Measurements from ENCODE around the gene PALLD.
A peak's percentile ranks its signal among the peaks of the same experiment; 100 is the strongest.

The PALLD gene

DNA sequence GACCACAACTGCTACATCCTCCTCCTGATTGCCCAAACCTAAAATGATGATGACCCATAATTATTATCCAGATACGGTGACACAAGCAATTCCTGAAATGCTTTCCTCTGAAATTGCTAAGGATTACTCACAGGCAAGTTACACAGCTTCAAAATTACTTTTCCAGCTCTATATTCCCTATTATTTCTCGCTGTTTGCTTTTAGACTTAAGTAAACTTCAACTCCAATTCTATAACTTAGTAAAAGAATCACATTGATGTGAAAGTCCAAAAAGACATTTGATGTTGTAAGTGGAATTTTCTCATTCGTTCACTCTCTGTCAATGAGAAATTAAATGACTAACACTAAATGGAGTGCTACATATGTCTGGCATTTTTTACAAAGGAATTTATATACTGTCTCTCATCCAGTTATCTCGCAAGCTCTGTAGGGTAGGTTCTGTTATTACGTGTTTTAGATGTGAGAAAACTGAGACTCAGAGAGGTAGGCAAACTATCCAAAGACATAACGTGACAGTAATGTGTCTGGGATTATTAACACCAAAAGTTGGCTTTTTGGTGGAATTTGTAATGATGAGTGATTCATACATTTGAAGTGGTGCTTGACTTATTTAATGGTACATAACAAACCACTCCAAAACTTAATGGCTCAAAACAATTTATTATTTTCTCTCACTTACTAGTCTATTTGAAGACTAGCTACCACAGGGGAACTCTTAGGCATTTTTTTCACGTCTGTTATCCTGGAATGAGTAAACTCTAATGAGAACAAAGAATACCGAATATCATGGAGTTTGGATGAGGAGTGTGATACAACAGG, 31.5 kb downstream of the PALLD start:
- peak; percentile 82 for DNase-seq

GRCh38 chr4:168529257-168529656, 32.4 kb downstream of the PALLD start:
- DNase-seq = no peak

DNA sequence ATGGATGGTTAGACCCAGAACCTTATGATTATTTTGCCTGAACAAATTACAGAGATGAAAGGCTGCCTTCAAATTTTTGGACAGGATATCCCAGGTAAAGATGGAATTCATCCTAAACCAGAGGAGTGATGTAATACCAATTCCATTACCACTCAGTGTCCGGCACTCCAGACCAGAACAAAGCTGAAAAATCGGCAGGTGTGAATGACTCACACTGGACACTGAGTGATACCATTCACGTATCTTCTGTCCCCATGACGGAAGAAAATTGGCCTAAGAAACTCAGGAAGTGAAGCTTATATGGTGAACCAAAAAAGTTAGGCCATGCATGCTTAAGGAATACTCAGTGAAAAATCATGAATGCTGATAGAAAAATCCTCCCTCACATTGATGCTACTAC, 34.5 kb downstream of the PALLD start:
- DNase-seq = no peak

- DNase-seq = no peak
These were observed 37.7 kb downstream of the PALLD start for GRCh38 chr4:168534535-168534934.

DNA sequence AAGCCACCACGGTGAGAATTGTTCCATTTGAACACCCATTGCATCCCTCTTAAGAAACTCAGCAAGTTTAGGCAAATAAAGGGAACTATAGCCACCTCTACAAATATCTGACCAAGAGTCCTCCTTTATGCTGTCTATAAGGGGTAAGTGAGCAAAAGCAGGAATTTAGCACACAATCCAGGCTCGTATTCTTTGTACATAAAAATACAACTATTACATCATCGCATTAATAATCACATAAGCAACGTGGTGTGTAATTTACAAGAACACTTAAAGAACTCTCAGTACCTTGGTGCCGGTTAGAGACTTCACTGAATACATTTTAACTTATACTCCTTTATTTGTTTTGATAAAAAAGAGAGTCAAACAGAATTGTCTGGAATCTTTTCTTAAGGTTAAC, 38.8 kb downstream of the PALLD start:
- no peak for DNase-seq

GRCh38 chr4:168536448-168536847, 39.6 kb downstream of the PALLD start:
- no peak for DNase-seq

DNA sequence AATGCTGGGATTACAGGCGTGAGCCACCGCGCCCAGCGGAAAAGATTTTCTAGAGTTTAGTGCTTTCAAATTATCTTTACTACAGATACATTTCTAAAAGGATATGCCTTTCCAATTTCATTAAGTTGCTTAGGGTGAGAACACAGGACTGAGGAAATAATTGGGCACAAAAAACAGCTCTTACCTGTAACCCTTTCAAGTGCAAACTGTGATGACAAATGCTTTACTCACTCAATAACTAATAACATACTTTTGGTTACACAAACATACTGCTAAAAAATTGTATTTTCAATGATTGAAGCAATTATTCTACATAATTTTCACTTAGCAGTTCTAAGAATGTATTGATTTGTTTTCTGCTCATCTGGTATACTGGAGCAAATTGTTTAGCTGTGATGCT, 40.2 kb downstream of the PALLD start:
- DNase-seq = no peak

- DNase-seq = no peak
These were observed 40.7 kb downstream of the PALLD start for GRCh38 chr4:168537571-168537970.

- no peak for DNase-seq
These were observed 41.8 kb downstream of the PALLD start for GRCh38 chr4:168538632-168539031.

DNA sequence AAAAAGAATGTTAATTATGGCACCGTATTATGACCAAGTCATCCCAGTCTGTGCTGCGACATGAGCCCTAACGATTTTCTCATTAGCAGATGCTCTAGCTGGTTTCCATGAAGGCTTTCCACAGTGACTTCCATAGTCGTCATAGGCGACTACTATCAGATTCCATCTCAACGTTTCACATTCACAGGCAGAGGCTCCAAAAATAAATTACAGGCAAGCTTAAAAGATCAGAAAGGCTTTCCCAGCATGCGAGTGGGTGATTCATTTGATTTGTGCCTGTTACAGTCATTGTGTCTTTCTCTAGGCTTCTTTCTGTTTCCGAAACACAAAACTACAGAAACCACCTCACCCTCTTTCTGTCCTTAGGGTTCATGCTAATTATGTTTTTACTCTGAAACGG, 43.2 kb downstream of the PALLD start:
- DNase-seq = peak; percentile 86

DNA sequence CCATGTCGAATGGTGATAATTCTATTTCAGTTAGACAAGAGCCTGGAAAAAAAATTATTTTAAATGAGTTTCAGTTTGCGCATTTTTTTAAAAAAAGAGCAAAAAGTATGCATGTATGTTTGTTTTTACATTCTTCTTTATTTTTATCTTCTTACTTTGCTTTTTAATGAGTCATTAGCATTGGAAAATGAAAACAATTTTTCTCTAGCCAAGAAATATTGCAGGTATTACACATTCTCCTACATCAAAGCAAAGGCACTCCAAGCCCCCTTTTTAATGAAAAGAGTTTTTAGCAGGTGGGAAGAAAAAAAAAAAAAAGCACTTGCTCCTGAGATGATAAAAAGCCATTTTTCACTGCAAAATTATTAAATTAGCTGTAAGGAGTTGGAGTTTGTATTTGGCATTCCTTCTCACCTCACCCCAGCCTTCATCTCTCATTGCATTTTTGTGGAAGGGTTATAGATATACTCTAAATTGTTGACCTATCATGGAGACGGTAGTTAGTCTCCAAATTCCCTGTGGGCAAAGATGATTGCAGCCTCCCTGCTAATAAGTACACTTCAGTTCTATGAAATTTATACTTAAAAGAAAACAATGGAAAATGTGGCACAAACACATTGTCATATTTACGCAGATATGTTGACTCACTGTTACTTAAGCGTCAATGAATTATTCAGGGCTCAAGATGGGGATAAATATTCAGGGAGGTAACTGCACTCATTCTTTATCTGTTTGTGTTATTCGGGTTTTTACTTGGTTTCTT, 43.8 kb downstream of the PALLD start:
- no peak for DNase-seq

- DNase-seq = peak; percentile 69
These were observed 44.6 kb downstream of the PALLD start for GRCh38 chr4:168541266-168541953.

GRCh38 chr4:168549143-168549542, 52.3 kb downstream of the PALLD start:
- DNase-seq = peak; percentile 46

GRCh38 chr4:168550064-168550766, 53.4 kb downstream of the PALLD start:
- DNase-seq = peak; percentile 73

DNA sequence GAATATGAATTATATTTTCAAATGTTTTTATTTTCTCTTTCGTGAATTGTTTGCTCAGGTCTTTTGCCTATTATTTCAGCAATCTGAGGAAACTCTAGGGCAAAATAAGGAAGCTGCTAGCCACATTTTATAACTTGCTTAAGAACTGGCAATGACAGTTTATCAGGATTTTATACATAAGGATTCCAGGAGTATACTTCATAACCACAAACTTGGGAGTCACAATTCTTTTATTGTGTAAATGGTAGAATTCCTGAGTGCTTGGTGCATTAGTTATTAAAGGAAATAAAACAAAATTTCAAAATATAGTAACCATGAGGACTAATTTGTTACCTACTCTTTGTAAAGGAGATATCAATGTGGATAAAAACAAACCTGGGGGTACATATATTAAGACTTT, 54.4 kb downstream of the PALLD start:
- peak; percentile 88 for DNase-seq

DNA sequence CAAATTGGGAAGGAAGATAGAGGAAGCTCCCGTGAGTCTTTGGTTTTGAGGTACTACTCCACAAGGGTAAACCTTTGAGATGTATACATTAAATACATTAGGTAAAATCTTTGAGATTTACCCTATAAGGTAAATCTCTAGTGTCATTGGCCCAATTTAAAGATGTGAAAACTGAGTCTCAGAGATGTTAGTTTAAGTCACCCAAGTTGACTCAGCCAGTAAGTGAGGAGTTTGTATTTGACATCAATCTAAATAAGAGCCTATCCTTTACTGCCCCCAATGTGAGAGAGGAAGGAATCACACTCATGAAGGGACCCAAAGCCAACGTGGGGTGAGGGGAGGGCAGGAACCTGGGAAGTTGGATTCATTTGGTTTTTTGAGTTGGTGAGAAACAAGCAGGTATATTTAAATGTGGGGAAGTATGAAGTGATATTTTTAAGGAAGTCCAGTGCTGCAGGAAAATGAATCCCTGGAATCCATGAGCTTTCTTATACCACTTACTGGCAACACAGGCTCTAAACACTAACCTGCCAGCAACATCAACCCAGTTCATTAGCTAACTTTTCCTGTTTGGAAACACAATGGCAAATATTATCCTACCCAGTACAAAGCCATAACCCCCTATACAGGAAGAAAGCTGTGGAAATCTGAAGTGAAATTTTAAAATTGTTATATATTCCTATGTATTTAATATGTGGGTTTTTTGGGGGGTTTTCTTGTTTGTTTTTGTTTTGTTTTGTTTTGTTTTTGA, 55.3 kb downstream of the PALLD start:
- peak; percentile 18 for DNase-seq

DNA sequence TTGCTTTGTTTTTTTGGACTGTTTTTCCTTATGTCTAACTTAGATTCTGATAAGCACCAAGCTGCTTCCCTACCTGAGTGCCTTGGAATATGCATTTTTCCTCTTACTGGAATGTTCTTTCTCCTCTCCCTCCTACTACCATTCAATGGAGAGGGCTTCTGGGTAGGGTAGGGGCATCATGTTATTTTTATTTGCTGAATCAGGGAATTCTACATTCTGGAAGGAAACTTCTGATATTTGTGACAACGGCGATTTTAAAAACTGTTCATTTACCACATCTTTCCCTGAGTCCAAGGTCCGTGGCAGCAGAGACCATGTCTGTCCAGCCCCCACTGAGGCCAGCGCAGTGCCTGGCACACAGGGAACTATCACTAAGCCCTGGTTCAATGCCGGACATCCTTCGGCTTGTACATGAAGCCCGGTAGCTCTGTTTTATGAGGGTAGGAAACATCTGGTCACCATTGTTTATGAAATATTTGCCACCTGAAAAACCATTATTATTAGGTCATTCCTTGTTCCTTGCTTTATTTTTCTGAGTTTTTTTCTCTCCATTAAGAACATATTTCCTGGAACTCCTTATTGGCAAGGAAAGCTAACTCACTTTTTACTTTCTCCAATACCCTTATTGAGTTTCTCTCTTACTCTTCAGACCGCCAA, 57.0 kb downstream of the PALLD start:
- no peak for DNase-seq

DNA sequence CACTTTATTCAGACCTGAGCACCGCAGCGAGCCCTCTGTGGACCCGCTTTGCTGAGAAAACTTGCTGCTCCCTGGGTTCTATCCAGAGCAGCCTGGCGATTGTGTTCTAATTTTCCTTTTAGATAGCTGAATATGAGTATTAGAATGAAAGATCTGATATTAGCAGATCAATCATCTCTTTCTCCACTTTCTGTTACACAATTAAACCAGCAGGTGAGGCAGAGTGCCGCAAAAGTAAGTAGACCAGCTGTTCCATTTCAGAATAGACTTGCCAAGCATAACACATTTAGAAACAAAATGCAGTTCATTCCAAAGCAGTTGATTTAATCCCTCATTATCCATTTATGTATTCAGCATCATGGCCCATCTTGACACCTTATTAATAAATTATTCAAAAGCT, 58.6 kb downstream of the PALLD start:
- no peak for DNase-seq

GRCh38 chr4:168557658-168558057, 60.8 kb downstream of the PALLD start:
- DNase-seq = no peak

DNA sequence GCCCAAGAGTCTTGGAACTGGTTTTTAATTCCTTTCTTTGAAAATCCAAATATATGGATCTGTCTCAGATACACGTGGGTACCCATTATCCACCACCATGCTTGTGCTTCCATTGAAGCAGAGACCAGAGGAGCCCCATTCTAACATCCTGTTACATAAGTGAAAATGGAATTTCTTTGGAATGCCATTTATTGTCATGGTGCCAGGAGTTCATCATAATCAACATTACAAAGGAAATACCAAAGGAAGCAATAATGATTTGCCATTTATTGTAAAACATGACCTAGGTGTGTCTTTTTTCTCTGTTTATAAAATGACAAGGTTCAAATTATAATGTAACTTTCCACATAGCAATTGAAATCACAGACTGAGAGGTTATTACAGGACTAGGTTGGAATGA, 61.7 kb downstream of the PALLD start:
- peak; percentile 85 for DNase-seq
